Right forelimb (tissue), 1 donor: Measurements from ENCODE around the gene ERAS.

Experiments
- DNase-seq: peaks from one replicate; pipeline ENCODE4 v3.0.0-alpha.2; 2018

The ERAS gene, protein sequence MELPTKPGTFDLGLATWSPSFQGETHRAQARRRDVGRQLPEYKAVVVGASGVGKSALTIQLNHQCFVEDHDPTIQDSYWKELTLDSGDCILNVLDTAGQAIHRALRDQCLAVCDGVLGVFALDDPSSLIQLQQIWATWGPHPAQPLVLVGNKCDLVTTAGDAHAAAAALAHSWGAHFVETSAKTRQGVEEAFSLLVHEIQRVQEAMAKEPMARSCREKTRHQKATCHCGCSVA

DNA sequence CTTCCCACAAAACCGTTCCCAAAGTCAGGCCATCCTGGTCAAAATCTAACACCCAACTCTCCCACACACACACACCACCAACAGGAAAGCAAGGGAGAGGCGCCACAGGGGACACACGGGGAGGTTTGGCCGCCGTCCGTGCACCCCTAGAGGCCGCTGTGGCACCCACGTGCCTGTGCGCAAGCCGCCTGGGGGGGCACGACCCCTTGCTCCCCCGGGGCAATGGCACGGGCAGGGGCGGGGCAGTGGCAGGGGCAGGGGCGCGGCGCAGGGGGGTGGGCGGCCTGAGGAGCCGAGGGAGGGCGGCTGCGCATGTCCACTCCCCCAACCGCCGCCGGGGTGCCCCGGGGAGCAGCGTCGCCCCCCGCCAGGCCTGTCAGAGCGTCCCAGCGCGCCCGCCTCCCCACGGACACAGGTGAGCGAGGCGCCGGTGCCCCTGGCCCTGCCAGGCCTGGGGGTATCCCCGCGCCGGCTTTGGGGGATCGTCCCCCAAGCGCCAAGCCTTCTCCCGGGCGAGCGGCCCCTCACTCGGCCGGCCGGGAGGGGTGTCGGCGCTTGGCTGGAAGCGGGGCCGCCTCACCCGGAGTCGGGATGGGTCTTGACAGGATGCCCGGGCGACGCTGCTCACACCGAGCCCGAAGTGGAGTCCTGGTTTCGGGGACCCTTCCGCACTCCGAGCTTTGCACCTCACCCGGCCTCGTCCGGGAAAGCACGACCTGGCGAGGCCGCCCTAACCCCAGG is at the start of gene ERAS:
TSS of gene ERAS (plus strand) at position 379 of the 741 bp plus-strand sequence. CDS start 2,611 bp downstream, outside the sequence.
- DNase-seq: no peak

DNA sequence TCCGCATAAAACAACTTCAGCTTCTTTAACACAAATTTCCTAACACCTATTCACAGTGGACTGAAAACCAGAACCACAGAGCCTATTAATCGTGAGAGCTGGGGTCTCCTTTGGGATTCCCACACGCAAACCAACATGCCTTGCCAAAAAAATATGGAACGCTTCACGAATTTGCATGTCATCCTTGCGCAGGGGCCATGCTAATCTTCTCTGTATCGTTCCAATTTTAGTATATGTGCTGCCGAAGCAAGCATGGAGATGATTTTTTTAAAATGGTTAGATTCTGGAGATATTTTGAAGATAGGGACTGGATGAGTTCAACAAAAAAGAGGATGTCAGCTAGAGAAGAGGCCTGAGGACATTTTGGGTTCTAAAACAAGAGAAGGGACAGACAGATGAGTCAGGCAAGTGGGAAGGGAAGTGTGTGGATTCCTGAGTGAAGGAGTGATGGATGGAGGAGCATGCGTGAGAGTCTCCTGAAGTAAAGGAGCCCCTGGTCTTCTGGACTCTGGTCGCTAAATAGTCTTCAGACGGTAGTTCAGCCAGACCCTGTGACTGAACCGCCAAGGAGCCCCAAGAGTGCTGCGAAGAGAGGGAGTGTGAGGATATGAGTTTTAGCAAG is 49.4 kb upstream of the ERAS start:
- no peak for DNase-seq

DNA sequence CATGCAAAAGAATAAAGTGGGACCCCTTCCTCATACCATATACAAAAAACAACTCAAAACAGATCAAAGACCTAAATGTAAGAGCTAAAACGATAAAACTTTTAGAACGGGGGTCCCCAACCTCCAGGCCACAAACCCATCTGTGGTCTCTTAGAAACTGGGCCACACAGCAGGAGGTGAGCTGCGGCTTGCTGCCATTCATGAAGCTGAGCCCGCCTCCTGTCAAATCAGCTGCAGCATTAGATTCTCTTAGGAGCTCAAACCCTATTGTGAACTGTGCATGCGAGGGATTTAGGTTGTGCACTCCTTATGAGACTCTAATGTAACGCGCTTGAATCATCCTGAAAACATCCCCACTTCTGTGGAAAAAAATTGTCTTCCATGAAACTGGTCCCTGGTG is 46.9 kb upstream of the ERAS start:
- no peak for DNase-seq

- DNase-seq: no peak
Observed at GRCh38 chrX:48781705-48782104, 44.6 kb upstream of the ERAS start.

DNA sequence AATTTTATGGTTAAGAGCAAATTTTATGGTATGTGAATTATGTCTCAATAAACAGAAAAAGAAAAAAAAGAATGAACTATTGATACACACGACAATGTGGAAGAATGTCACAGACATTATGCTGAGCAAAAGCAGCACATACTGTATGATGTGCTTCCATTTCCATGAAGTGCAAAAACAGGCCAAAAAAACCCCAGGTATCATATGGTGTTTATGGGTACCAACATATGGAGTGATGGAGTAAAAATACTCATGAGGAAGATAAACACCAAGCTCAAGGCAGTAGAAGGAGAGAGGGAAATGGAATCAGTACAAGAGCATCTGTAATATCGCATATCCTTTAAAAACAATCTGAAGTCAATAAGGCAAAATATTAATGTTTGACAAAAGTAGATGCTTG is 44.1 kb upstream of the ERAS start:
- DNase-seq: no peak

DNA sequence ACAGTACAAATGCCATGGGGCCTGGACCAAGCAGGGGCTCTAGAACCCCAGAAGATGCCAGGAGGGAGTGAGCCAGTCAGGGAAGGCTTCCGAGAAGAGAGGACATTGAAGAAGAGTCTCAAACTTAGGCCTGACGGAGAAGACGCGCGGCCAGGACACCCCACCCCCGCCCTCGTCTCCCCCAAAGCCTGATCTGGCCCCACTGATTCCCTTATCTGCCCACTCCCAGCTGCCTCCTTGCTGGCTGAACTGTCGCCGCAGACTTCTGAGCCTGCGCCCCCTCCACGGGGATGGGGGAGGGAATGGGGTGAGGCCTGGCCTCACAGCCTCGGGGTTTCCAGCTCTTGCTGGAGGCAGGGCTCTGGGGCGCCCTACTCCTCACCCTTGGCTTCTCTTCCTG is 43.5 kb upstream of the ERAS start:
- no peak for DNase-seq

DNA sequence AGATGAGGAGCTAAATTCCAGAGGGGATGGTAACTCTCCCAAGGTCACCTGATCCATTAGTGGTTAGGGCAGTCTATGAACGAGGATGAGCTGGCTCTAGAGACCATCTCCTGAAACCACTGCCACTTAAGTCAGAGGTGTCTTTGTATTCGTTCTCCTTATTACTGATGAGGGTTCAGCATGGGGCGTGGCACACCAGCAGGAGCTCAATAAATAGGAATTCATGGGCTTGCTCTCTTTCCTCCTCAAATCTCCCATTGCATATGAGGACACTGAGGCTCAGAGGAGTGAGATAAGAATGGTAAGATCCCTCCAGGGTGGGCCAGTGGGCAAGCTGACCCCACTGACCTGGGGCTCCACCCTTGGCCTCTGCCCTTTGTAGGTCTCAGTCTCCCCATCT is 41.6 kb upstream of the ERAS start:
- DNase-seq: no peak

GRCh38 chrX:48785186-48785539 is 41.1 kb upstream of the ERAS start:
- no peak for DNase-seq

GRCh38 chrX:48785540-48786214 is 40.6 kb upstream of the ERAS start:
- no peak for DNase-seq

DNA sequence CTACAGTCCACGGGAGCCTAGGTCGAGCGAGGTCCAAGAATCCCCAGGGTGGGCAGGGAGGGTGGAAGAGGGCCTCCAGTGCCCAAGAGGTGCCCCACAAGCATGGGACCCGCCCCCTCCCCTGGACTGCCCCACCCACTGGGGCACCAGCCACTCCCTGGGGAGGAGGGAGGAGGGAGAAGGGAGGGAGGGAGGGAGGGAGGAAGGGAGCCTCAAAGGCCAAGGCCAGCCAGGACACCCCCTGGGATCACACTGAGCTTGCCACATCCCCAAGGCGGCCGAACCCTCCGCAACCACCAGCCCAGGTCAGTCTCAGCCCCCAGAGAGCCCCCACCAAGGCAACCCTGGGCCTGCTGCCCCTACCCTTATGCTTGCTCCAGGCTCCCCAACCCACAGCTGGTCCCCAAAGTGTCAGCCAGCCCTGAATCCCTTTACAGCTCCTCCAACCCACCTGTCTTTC is 39.9 kb upstream of the ERAS start, which contains the start of gene GATA1:
TSS of gene GATA1 (plus strand) at position 250 of the 460 bp plus-strand sequence. CDS start 4,520 bp downstream, outside the sequence.
- DNase-seq: no peak

GRCh38 chrX:48786825-48787504 is 39.3 kb upstream of the ERAS start:
- DNase-seq: no peak

GRCh38 chrX:48787505-48788443 is 38.5 kb upstream of the ERAS start:
- DNase-seq: no peak

DNA sequence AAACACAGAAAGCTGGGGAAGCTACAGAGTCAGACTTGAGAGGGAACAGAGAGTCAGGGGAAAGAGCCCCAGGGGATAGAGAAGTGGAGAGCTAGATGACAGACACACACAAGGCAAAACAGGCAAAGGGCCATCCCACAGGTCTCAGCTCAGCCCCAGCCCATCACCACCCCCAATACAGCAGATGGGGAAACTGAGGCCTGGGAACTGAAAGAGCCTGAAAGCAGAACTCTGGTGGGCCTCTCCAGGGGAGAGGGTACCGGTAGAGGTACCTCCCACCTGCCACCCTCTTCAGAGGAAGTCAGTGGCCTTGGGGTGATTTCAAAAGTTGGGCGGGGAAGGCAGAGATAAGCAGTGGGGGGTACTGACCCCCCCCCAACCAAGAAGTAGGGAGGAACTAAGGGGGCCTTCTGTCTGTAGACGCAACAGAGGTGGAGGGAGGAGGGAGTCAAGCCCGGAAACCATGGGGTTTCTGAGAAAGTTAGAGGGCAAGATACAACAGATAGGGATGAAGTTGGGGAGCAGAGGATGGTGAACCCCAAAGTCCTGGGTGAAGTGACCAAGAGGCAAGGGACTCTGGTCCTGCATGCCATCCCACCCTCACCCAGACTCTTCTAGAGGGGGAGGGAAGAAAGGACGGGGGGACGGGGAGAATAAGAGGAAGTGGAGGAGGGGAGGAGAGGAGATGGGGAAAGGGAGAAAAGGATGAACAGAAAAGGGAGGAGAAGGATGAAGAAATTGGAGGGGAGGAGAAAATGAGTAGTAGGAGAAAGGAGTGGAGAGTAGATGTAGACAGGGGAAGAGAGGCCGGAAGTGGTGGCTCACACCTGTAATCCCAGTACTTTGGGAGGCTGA is 36.7 kb upstream of the ERAS start:
- no peak for DNase-seq

DNA sequence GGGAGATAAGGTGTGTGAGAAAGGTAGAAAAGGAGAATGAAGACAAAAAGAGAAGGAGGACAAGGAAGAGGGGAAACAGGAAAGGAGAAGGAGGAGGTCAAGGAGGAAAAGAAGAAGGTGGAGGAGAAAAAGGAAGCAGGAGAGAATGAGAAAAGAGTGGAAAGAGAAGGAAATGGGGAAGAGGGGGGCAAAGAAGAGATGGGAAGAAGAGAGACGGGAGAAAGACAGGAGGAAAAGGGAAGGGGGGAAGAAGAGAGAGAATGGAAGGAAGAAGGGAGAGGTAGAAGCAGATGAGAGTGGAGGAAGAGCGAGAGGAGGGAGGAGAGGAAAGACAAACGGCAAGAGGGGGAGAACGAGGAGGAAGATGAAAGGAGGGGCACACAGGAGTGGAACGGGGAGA is 35.8 kb upstream of the ERAS start:
- no peak for DNase-seq

- DNase-seq: no peak
Observed at GRCh38 chrX:48791063-48791820, 35.1 kb upstream of the ERAS start.

DNA sequence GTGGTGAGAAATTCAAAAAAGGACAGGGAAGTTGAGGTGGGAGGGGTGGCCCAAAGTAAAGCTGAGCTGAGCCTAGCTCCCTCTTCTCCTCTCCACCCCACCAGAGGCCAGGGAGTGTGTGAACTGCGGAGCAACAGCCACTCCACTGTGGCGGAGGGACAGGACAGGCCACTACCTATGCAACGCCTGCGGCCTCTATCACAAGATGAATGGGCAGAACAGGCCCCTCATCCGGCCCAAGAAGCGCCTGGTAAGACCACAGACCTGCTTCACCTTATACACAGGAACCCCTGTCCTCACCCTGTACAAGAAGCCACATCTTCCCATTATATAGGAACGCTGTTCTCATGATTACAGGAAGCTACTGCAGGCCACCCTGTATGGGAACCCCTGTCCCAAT is 34.1 kb upstream of the ERAS start:
- no peak for DNase-seq

DNA sequence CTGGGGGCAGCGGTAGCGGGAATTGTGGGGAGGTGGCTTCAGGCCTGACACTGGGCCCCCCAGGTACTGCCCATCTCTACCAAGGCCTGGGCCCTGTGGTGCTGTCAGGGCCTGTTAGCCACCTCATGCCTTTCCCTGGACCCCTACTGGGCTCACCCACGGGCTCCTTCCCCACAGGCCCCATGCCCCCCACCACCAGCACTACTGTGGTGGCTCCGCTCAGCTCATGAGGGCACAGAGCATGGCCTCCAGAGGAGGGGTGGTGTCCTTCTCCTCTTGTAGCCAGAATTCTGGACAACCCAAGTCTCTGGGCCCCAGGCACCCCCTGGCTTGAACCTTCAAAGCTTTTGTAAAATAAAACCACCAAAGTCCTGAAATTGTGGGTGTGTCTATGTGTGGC is 32.4 kb upstream of the ERAS start:
- DNase-seq: no peak

DNA sequence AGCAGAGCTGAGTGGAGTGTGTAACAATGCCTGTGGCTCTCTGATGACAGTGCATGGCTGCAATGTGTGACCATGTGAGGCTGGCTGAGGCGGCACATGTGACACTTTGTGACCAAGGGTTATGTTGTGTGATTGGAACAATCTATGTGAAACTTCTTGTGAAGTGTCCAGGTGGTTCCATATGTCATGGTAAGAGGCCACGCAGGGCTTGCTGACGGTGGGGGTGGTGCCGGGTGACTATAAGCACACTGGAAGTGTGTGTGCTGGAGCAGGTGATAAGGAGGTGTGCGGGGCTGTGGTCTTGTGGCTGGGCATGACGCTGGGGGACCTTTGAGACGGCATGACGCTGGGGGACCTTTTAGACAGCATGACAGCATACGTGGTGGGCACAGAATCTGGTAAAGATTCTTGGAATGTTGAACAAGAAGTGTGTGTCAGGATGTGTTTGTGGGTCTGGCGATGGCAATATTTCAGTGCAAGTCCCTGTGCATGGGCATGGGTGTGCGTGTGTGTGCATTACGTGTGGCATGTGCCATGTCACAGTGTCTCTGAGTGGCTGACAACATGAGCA is 31.9 kb upstream of the ERAS start:
- no peak for DNase-seq

GRCh38 chrX:48794911-48795515 is 31.3 kb upstream of the ERAS start:
- DNase-seq: no peak
